H54 (cell line): ENCODE data around the gene GPR141.
"Not testable (repeated sequence)": the region's sequence is repeated elsewhere in the genome, so short reads cannot be mapped to it uniquely, and the experiment has no call there.

Experiments
- DNase-seq: peaks from one replicate; pipeline ENCODE4 v3.0.0; 2011; ENCODE audit warnings: low spot score, mixed read lengths; ENCODE audit not compliant: insufficient read length
- FAIRE-seq: peaks from 3 replicates; lab custom pipeline; 2011; peaks lifted over from hg19 to GRCh38; lab: Jason Lieb, UNC
- POLR2A ChIP-seq: IDR thresholded peaks from 2 replicates; pipeline ENCODE4 v1.6.1; 2011; ENCODE audit warnings: low read depth, mild to moderate bottlenecking, low read length

GPR141 gene

DNA sequence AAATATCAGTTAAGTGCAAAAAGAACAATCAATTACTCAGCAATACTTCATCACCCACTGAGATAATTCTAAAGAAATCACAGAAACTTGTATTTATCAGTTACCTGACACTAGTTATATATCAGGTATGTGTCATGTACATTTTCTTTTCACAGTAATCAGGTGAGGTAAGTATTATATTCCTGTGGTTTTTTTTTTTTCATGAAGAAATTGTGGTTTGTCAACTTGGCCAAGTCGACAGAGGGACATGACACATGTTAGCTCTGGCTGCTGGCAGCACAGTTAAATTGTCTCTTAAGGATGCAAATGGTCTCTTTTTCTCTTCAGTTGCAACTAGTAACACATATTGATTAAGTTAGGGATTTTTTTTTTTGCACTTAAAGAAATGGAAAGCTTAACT is 13.7 kb upstream of the GPR141 start:
- DNase-seq (no peak), FAIRE-seq (no peak)
- TF ChIP-seq POLR2A: no peak

DNA sequence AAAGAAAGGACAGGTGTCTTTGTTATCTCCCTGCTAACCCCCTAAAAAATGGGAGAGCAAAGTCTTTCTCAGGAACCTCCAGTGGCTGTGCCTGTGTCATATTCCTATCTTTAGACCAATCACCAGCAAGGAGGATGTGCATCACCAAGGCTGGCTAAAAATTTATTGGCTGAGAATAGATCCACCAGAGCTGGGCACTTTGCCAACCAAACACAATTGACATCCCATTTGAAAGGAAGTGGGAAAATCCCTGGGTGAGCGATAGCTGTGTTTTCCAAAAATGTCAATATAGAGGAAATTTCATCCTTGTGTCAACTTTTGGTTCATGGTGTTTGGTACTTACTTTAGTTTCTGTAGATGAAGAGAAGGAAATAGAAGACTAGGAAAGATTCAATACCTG is 13.1 kb upstream of the GPR141 start:
- DNase-seq (no peak), FAIRE-seq (no peak)
- no peak for TF ChIP-seq POLR2A

DNA sequence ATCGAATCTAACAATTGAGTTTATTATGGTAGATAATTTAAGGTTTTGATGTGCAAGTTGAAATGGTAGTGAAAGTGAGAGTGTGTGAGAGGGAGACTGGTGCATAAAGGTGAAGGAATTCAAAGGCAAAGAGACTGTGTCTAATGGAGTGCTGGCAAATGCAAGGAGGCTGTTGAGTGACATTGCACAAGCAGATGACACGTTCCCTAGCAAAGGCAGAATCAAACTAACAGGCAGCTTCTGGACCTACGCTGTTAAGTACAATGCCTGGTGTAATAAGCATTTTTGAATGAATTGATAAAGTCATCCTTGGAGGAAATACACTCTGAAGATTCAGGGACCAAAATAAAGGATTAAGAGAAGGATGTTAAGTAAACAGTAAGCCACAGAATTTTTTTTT is 11.7 kb upstream of the GPR141 start:
- DNase-seq (no peak), FAIRE-seq (no peak)
- no peak for TF ChIP-seq POLR2A

DNA sequence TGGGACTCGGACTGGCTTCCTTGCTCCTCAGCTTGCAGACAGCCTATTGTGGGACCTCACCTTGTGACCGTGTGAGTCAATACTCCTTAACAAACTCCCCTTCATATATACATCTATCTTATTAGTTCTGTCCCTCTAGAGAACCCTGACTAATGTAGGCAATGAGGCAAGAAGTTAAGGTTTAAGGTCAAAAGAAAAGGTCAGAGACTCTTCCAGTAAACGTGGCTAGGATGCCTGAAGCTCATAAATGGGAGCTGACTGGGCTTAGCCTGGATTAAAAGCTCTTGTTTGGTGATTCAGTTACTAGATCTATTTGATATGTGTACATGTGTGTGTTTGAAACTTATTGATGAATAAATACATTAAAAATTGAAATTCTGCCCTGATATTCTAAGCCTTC is 10.6 kb upstream of the GPR141 start:
- no peak for DNase-seq
- no peak for TF ChIP-seq POLR2A
- no peak for FAIRE-seq

DNA sequence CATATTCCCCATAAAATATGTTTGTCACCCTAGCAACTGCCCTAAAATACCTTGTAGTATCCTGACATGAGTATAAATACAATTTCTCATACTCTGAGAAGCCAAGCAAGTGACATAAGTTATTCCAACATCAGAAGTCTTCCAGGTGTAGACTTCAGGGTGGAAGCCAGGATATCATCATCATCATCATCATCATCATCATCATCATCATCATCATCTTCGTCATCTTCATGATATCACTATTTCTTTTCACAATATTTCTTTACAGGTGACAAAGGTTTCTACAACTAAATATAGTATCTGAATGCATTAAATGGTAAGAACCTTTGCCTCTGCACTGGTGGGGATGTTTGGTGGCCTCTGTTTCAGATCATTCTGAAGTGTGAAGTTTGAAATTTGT is 10.0 kb upstream of the GPR141 start:
- no peak for FAIRE-seq
- no peak for DNase-seq
- no peak for TF ChIP-seq POLR2A

DNA sequence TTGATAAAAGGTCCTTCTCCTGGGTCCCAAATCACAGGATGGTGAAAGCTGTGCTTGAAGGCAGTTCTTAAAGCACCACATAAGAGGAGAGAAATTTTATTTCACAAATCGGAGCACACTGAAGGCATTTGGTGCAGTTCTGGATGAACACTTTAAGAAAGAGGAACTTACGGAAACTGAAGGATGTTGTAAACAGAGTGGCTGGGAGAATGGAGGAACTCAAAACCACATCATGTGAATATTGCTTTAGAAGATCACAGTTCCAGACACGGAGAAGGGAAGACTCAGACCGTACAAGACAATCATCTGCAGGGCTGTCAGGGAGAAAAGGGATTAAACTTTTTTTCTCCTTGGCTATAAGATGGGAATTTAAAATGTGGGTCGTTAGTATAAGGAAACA is 9.0 kb upstream of the GPR141 start:
- FAIRE-seq: no peak
- no peak for TF ChIP-seq POLR2A
- DNase-seq: no peak

DNA sequence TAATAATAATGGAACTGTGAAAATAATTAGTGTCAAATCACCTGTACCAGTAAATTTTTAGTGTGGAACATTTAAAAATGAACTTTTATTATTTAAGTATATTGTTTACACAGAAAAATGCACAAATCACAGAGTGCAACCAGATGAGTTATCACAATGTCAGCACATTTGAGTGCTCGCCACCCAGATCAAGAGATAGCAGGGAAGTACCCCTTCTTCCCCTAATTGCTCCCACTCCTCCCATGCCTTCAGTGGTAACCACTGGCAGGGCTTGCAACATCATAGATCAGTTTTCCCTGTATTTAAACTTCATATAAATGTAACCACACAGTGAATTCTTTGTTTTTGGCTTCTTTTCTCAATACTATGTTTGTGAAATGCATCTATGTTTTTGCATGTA is 7.8 kb upstream of the GPR141 start:
- DNase-seq: no peak
- no peak for TF ChIP-seq POLR2A
- FAIRE-seq: no peak

DNA sequence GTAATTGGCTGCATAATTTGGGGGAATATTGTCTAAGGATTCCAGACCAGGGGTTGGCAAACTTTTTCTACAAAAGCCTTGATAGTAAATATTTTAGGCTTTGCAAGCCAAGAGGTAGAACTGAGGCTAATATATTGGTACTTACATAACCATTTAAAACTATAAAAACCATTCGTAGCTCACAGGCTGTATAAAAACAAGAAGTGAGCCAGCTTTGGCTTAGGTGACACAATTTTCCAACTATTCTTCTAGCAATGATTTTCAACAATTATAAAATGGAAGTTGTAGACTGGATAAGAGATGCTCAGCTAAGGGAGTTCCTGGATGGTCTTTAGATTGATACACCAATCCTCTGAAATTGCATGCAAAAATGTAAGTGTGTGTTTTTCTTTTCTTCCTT is 1.4 kb downstream of the GPR141 start:
- no peak for TF ChIP-seq POLR2A
- DNase-seq: no peak
- no peak for FAIRE-seq

DNA sequence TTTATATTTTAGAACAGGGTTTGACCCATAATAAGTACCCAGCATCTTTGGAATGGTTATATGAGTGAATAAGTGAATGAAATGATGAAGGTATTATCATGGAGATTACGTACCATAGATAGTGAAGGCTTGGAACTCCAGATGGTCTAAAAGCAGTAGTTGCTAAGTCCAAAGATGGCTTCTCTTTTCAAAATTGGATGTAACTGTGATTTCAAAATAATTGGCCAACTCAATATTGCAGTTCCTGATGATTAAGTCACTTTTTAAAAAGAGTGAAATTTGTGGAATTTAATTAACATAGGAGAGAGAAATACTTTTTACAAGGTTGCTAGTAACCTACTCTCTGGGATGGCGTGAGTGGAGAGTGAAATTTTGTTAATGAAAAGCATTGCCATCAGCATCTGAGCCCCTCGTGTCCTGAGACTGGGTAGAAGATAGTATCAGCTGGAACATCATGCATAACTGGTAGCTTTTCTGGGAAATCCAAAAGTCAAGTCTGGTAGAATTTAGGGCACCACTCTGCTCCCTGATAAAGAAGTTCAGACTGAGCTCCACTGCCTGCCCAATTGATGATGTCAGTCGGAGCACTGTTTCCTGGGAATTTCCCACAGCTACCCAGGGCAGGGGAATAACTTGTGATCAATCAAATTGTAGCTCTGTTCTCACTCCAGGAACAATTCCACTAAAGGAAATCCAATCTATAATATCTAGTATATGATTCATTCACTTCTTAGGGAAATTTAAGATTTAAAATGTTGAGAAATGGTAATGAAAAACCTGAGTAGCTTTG is 3.2 kb downstream of the GPR141 start:
- no peak for DNase-seq
- FAIRE-seq: no peak
- no peak for TF ChIP-seq POLR2A

DNA sequence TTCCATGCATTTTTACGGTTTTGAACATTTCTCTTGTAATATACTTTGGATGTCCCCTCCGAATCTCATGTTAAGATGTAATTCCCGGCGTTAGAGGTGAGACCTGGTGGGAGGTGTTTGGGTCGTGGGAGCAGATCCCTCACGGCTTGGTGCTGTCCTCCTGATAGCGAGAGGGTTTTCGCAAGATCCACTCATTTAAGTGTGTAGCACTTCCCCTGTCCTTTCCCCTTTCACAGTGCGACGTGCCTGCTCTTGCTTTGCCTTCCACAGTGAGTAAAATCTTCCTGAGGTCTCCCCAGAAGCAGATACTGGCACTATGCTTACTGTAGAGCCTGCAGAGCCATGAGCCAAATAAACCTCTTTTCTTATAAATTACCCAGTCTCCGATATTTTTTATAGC is 6.6 kb downstream of the GPR141 start:
- no peak for DNase-seq
- FAIRE-seq: no peak
- no peak for TF ChIP-seq POLR2A

DNA sequence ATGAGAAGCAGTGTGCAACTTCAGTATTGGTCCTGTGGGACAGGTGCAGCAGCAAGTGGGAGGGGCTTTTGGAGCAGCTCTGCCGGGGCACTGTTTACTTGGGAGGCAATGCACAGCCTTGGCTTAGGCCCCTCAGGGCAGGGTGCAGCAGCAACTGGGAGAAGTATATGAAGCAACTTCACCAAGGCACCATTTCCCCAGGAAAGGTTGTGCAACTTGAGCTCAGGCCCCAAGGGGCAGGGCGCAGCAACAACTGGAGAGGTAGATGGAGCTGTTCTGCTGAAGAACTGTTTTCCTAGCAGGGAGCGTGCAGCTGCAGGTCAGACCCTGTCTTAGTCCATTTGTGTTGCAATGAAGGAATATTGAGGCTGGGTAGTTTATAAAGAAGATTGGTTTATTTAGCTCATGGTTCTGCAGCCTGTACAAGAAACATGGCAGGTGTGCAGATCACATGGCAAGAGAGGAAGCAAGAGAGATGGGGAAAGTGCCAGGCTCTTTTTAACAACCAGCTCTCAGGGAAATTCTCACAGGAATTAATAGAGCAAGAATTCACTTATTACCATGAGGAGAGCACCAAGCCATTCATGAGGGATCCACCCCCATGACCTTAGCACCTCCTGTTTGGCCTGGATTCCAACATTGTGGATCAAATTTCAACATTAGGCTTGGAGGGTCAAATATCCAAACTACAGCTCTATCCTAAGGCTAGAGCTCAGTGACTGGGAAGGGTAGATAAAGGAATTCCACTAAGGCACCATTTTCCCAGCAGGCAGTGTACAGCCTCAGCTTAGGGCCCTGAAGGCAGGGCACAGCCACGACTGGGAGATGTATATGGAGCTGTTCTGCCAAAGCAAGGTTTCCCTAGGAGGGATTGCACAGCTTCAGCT is 10.9 kb downstream of the GPR141 start:
- no peak for TF ChIP-seq POLR2A
- DNase-seq (no peak), FAIRE-seq (no peak)

DNA sequence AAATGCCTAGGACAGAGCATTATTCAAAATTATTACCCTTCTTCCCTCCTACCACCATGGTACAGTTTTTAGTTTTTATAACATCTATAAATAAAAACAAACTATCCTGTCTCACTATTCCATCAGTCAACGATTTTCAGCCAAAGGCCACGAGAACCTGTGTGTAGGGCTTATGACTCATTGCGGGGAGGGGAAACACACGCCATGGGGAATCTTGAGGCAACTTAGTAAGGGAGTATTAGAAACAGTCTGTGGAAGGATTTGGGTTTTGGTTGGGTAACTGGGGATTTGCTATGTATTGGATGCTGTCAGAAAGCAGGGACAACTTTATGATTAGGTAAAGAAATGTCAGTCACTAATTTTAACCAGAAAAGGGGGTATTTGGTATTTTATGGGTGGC is 14.7 kb downstream of the GPR141 start:
- FAIRE-seq: no peak
- DNase-seq: no peak
- TF ChIP-seq POLR2A: no peak

DNA sequence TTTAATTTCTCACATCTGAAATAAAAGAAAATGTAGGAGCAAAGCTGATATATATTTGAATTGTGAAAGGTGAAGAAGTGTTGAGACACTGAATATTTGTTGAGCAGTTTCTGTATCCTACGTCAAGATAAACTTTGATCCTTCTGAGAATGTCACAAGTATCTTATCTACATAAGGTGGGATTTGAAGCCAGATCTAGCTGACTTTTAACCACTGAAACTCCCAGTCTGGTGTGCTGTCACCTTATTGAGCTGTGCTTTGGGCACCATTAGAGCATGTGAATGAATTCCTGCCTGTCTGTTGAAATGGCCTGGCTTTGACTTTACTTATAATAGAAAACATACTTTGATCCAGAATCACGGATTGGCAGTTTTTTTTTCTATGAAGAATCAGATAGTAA is 15.2 kb downstream of the GPR141 start:
- FAIRE-seq (no peak), DNase-seq (no peak)
- TF ChIP-seq POLR2A: no peak

DNA sequence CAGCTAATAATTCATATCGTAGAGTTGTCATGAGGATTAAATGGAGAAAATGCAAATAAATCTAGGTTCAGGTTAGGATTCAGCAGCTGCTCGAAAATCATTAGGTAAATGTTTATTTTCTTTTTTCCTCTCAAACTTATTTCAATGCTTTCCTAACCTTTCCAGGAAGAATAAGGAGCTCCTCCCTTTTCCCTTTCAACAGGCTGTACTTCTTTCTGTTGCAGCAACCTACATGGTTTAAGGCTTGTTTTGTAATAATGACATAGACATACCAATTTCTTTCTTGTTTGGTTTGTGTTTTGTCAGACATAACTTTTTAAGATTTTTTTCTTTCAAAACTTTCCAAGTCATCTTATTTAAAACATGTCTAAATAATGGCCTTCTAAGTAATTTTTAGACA is 18.2 kb downstream of the GPR141 start:
- no peak for TF ChIP-seq POLR2A
- no peak for FAIRE-seq
- no peak for DNase-seq

DNA sequence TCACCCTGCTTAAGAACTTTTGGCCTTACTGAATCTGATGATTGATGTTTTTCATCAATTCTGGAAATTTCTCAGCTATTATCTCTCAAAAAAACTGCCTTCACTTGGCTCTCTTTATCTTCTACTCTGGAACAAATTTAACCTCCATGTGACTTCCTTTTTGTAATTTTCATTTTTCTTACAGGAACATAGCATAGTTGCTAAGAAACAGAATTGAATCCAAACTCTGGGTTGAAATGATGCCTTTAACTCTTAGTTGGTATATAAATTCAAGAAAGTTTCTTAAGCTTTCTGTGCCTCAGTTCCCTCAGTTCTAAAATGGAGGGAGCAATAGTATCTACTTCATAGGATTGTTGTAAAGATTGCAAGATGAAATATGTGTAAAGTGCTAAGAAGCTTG is 19.8 kb downstream of the GPR141 start:
- TF ChIP-seq POLR2A: no peak
- FAIRE-seq (no peak), DNase-seq (no peak)

DNA sequence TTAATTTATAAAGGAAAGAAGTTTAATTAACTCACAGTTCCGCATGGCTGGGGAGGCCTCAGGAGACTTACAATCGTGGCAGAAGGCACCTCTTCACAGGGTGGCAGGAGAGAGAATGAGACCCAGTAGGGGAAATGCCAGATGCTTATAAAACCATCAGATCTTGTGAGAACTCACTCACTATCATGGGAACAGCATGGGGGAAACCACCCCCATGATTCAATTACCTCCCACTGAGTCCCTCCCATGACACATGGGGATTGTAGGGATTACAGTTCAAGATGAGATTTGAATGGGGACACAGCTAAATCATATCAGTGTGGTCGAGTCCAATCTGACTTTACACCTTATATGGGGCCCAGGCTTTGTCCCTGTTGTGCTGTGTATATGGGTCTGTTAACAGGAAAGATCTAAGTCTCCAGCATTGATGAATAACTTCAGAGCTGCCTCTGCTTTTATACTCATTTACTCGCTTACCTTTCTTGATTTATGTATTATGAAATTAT is 20.8 kb downstream of the GPR141 start:
- not testable (repeated sequence) for FAIRE-seq, DNase-seq
